Astrocyte (in vitro differentiated cells and primary cell): ENCODE measurements around the gene NFATC3. TPM values are rescaled to one million over a fixed set of nuclear protein-coding genes. Genes with fewer than 3 reads are reported as not detected.

Source experiments
- DNase-seq: peaks from one replicate; pipeline ENCODE4 v3.0.0-alpha.2; 2010; ENCODE audit warnings: low read depth
- FAIRE-seq: peaks from 2 replicates; lab custom pipeline; 2011; peaks lifted over from hg19 to GRCh38; lab: Jason Lieb, UNC
- H2AFZ ChIP-seq: 2 replicates; pipeline ENCODE4 v1.6.0; 2012; ENCODE audit warnings: low read depth, low read length, inconsistent platforms
- H3K27ac ChIP-seq: 2 replicates; pipeline ENCODE4 v1.5.1; 2011; ENCODE audit warnings: low read depth, low read length, inconsistent platforms
- H3K27me3 ChIP-seq: 2 replicates; pipeline ENCODE4 v1.6.0; 2011; ENCODE audit warnings: low read length, inconsistent platforms; ENCODE audit not compliant: insufficient read depth
- H3K36me3 ChIP-seq: 2 replicates; pipeline ENCODE4 v1.5.1; 2011; ENCODE audit warnings: low read length, inconsistent platforms; ENCODE audit not compliant: insufficient read depth
- H3K4me1 ChIP-seq: 2 replicates; pipeline ENCODE4 v1.5.1; 2011; ENCODE audit warnings: low read length, inconsistent platforms; ENCODE audit not compliant: insufficient read depth
- H3K4me2 ChIP-seq: 2 replicates; pipeline ENCODE4 v1.6.0; 2012; ENCODE audit warnings: low read length, inconsistent platforms
- H3K4me3 ChIP-seq: 2 replicates; pipeline ENCODE4 v1.5.1; 2011; ENCODE audit warnings: low read depth, mild to moderate bottlenecking, low read length, inconsistent platforms; ENCODE audit not compliant: insufficient read depth
- H3K79me2 ChIP-seq: 2 replicates; pipeline ENCODE4 v1.6.0; 2012; ENCODE audit warnings: mild to moderate bottlenecking, low read length, inconsistent platforms; ENCODE audit not compliant: insufficient read depth
- H3K9ac ChIP-seq: 2 replicates; pipeline ENCODE4 v1.6.0; 2012; ENCODE audit warnings: mild to moderate bottlenecking, low read length, inconsistent platforms
- H3K9me3 ChIP-seq: 2 replicates; pipeline ENCODE4 v1.5.1; 2012; ENCODE audit warnings: low read depth, mild to moderate bottlenecking, low read length, inconsistent platforms; ENCODE audit not compliant: insufficient read depth
- H4K20me1 ChIP-seq: 2 replicates; pipeline ENCODE4 v1.6.0; 2012; ENCODE audit warnings: low read length, inconsistent platforms; ENCODE audit not compliant: insufficient read depth
- H3K27ac Mint-ChIP-seq: one replicate; pipeline ENCODE4 v1.8.0; 2021; ENCODE audit warnings: mild to moderate bottlenecking, mixed read lengths; ENCODE audit not compliant: unreplicated experiment
- H3K27me3 Mint-ChIP-seq: one replicate; pipeline ENCODE4 v1.8.0; 2021; ENCODE audit warnings: low read depth, mixed read lengths; ENCODE audit not compliant: unreplicated experiment
- H3K36me3 Mint-ChIP-seq: one replicate; pipeline ENCODE4 v1.8.0; 2021; ENCODE audit warnings: low read depth, mixed read lengths; ENCODE audit not compliant: unreplicated experiment
- H3K4me1 Mint-ChIP-seq: one replicate; pipeline ENCODE4 v1.8.0; 2021; ENCODE audit warnings: low read depth, mixed read lengths; ENCODE audit not compliant: unreplicated experiment
- H3K4me3 Mint-ChIP-seq: one replicate; pipeline ENCODE4 v1.8.0; 2021; ENCODE audit warnings: mild to moderate bottlenecking, moderate library complexity, mixed read lengths; ENCODE audit not compliant: unreplicated experiment
- H3K9me3 Mint-ChIP-seq: one replicate; pipeline ENCODE4 v1.8.0; 2021; ENCODE audit warnings: mild to moderate bottlenecking, mixed read lengths; ENCODE audit not compliant: unreplicated experiment
- CTCF ChIP-seq: IDR thresholded peaks from 2 replicates; pipeline ENCODE4 v1.5.1; 2011; ENCODE audit warnings: low read depth, mild to moderate bottlenecking, inconsistent platforms, low read length, moderate library complexity; ENCODE audit not compliant: insufficient read depth
- EZH2 ChIP-seq: IDR thresholded peaks from 2 replicates; pipeline ENCODE4 v1.6.1; 2012; ENCODE audit warnings: mild to moderate bottlenecking, low read length, inconsistent platforms; ENCODE audit not compliant: insufficient read depth
- total RNA-seq: library from RNA; stranded (reverse); gene quantifications from 2 replicates; pipeline ENCODE4 v1.2.1, GENCODE V29; 2021

The NFATC3 gene
- total RNA-seq, 1 donor from 2014 or later = 34.0 TPM

DNA sequence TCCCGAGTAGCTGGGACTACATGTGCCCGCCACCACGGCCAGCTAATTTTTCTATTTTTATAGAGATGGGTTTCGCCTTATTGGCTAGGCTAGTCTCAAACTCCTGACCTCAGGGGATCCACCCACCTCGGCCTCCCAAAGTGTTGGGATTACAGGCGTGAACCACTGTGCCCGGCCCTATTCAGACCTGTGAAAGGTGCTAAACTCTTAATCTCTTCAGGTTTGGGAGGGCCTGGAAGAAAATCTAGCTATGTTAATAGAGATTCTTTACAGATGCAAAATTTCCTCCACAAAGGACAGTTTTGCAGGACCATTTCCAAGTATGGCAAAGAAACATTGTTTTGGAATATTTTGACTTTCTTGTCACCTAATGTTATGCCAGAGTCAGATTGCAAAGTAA is 156.9 kb downstream of the NFATC3 start:
- DNase-seq = no peak
- no peak for TF ChIP-seq EZH2
- H3K4me3 ChIP-seq = no peak overlapping the region
- H3K9ac ChIP-seq = no peak overlapping the region
- Mint-ChIP-seq H3K27me3 (no peaks in the 10 kb centered on the region), H3K9me3 (no peaks in the 10 kb centered on the region), H3K4me3 (no peak overlapping the region), H3K36me3 (no peaks in the 10 kb centered on the region), H3K4me1 (peaks cover 7% of the 10 kb centered on the region), H3K27ac (no peak overlapping the region)
- H3K4me2 ChIP-seq = no peak overlapping the region
- no peaks in the 10 kb centered on the region for H3K27me3 ChIP-seq
- H2AFZ ChIP-seq = no peak overlapping the region
- peaks cover 7% of the 10 kb centered on the region for H4K20me1 ChIP-seq
- FAIRE-seq = no peak
- H3K36me3 ChIP-seq = no peaks in the 10 kb centered on the region
- peaks cover 18% of the 10 kb centered on the region for H3K4me1 ChIP-seq
- H3K27ac ChIP-seq = no peak overlapping the region
- H3K79me2 ChIP-seq = peaks cover 19% of the 10 kb centered on the region
- H3K9me3 ChIP-seq = no peaks in the 10 kb centered on the region

- peaks cover 12% of the 10 kb centered on the region for H3K4me1 ChIP-seq
- H3K36me3 ChIP-seq = no peaks in the 10 kb centered on the region
- FAIRE-seq = no peak
- no peak overlapping the region for H3K27ac ChIP-seq
- no peak for DNase-seq
- H3K79me2 ChIP-seq = peaks cover 30% of the 10 kb centered on the region
- Mint-ChIP-seq H3K4me1 (peaks cover 7% of the 10 kb centered on the region), H3K4me3 (peak overlapping the region; percentile 96), H3K9me3 (no peaks in the 10 kb centered on the region), H3K27me3 (no peaks in the 10 kb centered on the region), H3K36me3 (no peaks in the 10 kb centered on the region), H3K27ac (no peak overlapping the region)
- H3K4me3 ChIP-seq = no peak overlapping the region
- no peak overlapping the region for H2AFZ ChIP-seq
- H3K9me3 ChIP-seq = no peaks in the 10 kb centered on the region
- H3K27me3 ChIP-seq = no peaks in the 10 kb centered on the region
- H3K4me2 ChIP-seq = no peak overlapping the region
- no peak overlapping the region for H3K9ac ChIP-seq
- TF ChIP-seq CTCF (no peak), EZH2 (no peak)
- H4K20me1 ChIP-seq = peaks cover 17% of the 10 kb centered on the region
Observed at GRCh38 chr16:68242926-68243858, 158.0 kb downstream of the NFATC3 start.

- peaks cover 12% of the 10 kb centered on the region for H3K4me1 ChIP-seq
- H3K4me2 ChIP-seq = peak overlapping the region; percentile 95
- TF ChIP-seq EZH2 (no peak), CTCF (no peak)
- Mint-ChIP-seq H3K4me3 (peak overlapping the region; percentile 96), H3K9me3 (no peaks in the 10 kb centered on the region), H3K27ac (no peak overlapping the region), H3K4me1 (peaks cover 7% of the 10 kb centered on the region), H3K36me3 (no peaks in the 10 kb centered on the region), H3K27me3 (no peaks in the 10 kb centered on the region)
- H3K36me3 ChIP-seq = no peaks in the 10 kb centered on the region
- H3K27ac ChIP-seq = peak overlapping the region; percentile 23
- DNase-seq = no peak
- no peaks in the 10 kb centered on the region for H3K27me3 ChIP-seq
- peaks cover 20% of the 10 kb centered on the region for H4K20me1 ChIP-seq
- H3K4me3 ChIP-seq = peak overlapping the region; percentile 93
- H3K9ac ChIP-seq = peak overlapping the region; percentile 86
- H3K9me3 ChIP-seq = no peaks in the 10 kb centered on the region
- H2AFZ ChIP-seq = peak overlapping the region; percentile 93
- no peak for FAIRE-seq
- H3K79me2 ChIP-seq = peaks cover 30% of the 10 kb centered on the region
Observed at GRCh38 chr16:68244481-68244902, 159.3 kb downstream of the NFATC3 start.
